ENCODE results near the gene ANKRD13C.

GRCh38 chr1:70336050-70336449 lies 18.5 kb downstream of the ANKRD13C start:
- TF ChIP-seq CTCF (IDR thresholded peaks at IDR 0.05 in 8 of 11, conservative IDR thresholded peaks at IDR 0.05 in 3 of 11) (no peak), POLR2AphosphoS5 (IDR thresholded peaks at IDR 0.05) (no peak)

All from spleen (tissue), 7 donors.